Measurements from ENCODE around the gene OR52E5.

The OR52E5 gene

GRCh38 chr11:5937868-5938602 is 45.0 kb downstream of the OR52E5 start:
- no peak for DNase-seq

- no peak for DNase-seq
Measured at GRCh38 chr11:5938603-5938965, 45.6 kb downstream of the OR52E5 start.

GRCh38 chr11:5940748-5941147 is 47.7 kb downstream of the OR52E5 start:
- no peak for DNase-seq

- DNase-seq, result no peak
Measured at GRCh38 chr11:5941951-5942350, 48.9 kb downstream of the OR52E5 start, which contains the start of gene OR56A3. OR56A3 (plus strand) TSS chr11:5942251; CDS start chr11:5947347, 5,096 bp downstream.

All from activated T-cell treated with anti-CD3 and anti-CD28 coated beads, Interleukin-2, amount 50 U/mL, for 1 hour (primary cell).